K562 (cell line): Measurements from ENCODE around the gene FAM219A. TPM values are rescaled to one million over a fixed set of nuclear protein-coding genes. Genes with fewer than 3 reads are reported as not detected.

Experiments
- ATAC-seq: fragments of 200-7000 bp; cut with Tn5 transposase; 3 replicates; pipeline ENCODE4 v1.9.1; 2020; ENCODE audit warnings: moderate library complexity
- BruUV-seq: library from RNA; stranded (reverse); fragments of 400-500 nt; replicated peaks from 2 replicates; lab custom pipeline; 2021; lab: Mats Ljungman, UMichigan
- CTCF ChIA-PET: fragments of 300-600 bp; formaldehyde crosslinking; extraction: SDS; loops from one replicate; lab custom pipeline; 2021; ENCODE audit warnings: low intra/inter-chr PET ratio; lab: Yijun Ruan, JAX
- POLR2A ChIA-PET: fragments of 300-600, 350-650 bp; sonication (Branson Sonifier 250); formaldehyde crosslinking; extraction: SDS; loops from one replicate; lab custom pipeline; 2021; ENCODE audit warnings: antibody characterized with exemption, inconsistent platforms; lab: Yijun Ruan, JAX
- DNase-seq, 4 experiments: peaks; one replicate each; pipeline versions ENCODE4 v3.0.0 to v3.0.0-alpha.2; 2011 to 2018; ENCODE audit warnings: low spot score in 3 of 4, mixed read lengths in 3 of 4; ENCODE audit errors: extremely low read depth in 1 of 4
- FAIRE-seq: peaks from 2 replicates; lab custom pipeline; 2011; peaks lifted over from hg19 to GRCh38; lab: Jason Lieb, UNC
- H2AFZ ChIP-seq: 2 replicates; pipeline ENCODE4 v1.6.0; 2011; ENCODE audit warnings: low read depth, low read length, control low read depth, inconsistent platforms
- H3K27ac ChIP-seq: fragments of 200-600 bp; 3 replicates; pipeline ENCODE4 v1.8.0; 2011; ENCODE audit warnings: low read depth, mild to moderate bottlenecking, control low read depth, inconsistent platforms, low read length, moderate library complexity, mixed read lengths; ENCODE audit errors: extremely low read depth
- H3K27me3 ChIP-seq, 2 experiments: fragments of 300-600 bp in 1 of 2; 2 replicates in 1 of 2; 3 replicates in 1 of 2; pipeline versions ENCODE4 v1.6.0 to v1.8.0; 2011; ENCODE audit warnings: inconsistent platforms in 2 of 2, low read length in 2 of 2, mild to moderate bottlenecking in 1 of 2, mixed read lengths in 1 of 2, moderate library complexity in 1 of 2; ENCODE audit not compliant: control insufficient read depth in 2 of 2, insufficient read depth in 2 of 2
- H3K36me3 ChIP-seq: fragments of 300-600 bp; 3 replicates; pipeline ENCODE4 v1.8.0; 2011; ENCODE audit warnings: mild to moderate bottlenecking, low read length, inconsistent platforms; ENCODE audit not compliant: control insufficient read depth, insufficient read depth
- H3K4me1 ChIP-seq, 2 experiments: fragments of 200-600 bp in 1 of 2; replicated peaks in 1 of 2; 2 replicates in 1 of 2; 3 replicates in 1 of 2; pipeline versions ENCODE4 v1.5.1 to v1.8.0; 2011; ENCODE audit warnings: inconsistent platforms in 2 of 2, low read length in 2 of 2, mild to moderate bottlenecking in 1 of 2, mixed read lengths in 1 of 2, moderate library complexity in 1 of 2; ENCODE audit not compliant: control insufficient read depth in 2 of 2, insufficient read depth in 2 of 2
- H3K4me2 ChIP-seq: 2 replicates; pipeline ENCODE4 v1.6.1; 2011; ENCODE audit warnings: low read length, control low read depth, inconsistent platforms, mixed read lengths; ENCODE audit not compliant: insufficient read depth
- H3K4me3 ChIP-seq: fragments of 200-600 bp; sonication (generic), shearing (Covaris generic); 2 replicates; pipeline ENCODE4 v1.5.1; 2016; ENCODE audit warnings: control low read depth, inconsistent platforms
- H3K79me2 ChIP-seq: fragments of 200-600 bp; 3 replicates; pipeline ENCODE4 v1.8.0; 2011; ENCODE audit warnings: low read length, inconsistent platforms; ENCODE audit not compliant: control insufficient read depth, insufficient read depth
- H3K9ac ChIP-seq, 2 experiments: 2 replicates each; pipeline versions ENCODE4 v1.6.0 to v1.6.1; 2011; ENCODE audit warnings: low read depth in 2 of 2, low read length in 2 of 2, control low read depth in 1 of 2, inconsistent platforms in 1 of 2, mild to moderate bottlenecking in 1 of 2, mixed read lengths in 1 of 2; ENCODE audit not compliant: insufficient read depth in 1 of 2
- H3K9me1 ChIP-seq: one replicate; pipeline ENCODE4 v1.6.0; 2011; ENCODE audit warnings: inconsistent platforms, mild to moderate bottlenecking, low read length, moderate library complexity; ENCODE audit not compliant: control insufficient read depth, insufficient read depth
- H3K9me3 ChIP-seq: replicated peaks from 2 replicates; pipeline ENCODE4 v1.5.1; 2011; ENCODE audit warnings: low read depth, low read length, inconsistent platforms; ENCODE audit not compliant: control insufficient read depth, insufficient read depth
- H4K20me1 ChIP-seq: replicated peaks from 2 replicates; pipeline ENCODE4 v1.6.1; 2011; ENCODE audit warnings: low read length, inconsistent platforms, mixed read lengths; ENCODE audit not compliant: control insufficient read depth, insufficient read depth
- DACH1 ChIP-seq: fragments of 450-650 bp; IDR thresholded peaks from 2 replicates; pipeline ENCODE4 v1.6.1; 2018; ENCODE audit not compliant: partially characterized antibody
- ELK1 ChIP-seq: sonication (generic); formaldehyde crosslinking; IDR thresholded peaks from 2 replicates; pipeline ENCODE4 v1.8.1; 2022; ENCODE audit warnings: missing genetic modification reagents
- FOXJ3 ChIP-seq: sonication (generic); formaldehyde crosslinking; IDR thresholded peaks from 2 replicates; pipeline ENCODE4 v1.4.0; 2020; ENCODE audit warnings: mild to moderate bottlenecking, missing genetic modification reagents
- HOXB6 ChIP-seq: fragments of 250-450 bp; sonication (Bioruptor Pico); IDR thresholded peaks from 2 replicates; pipeline ENCODE4 v1.5.1; 2022; ENCODE audit warnings: mild to moderate bottlenecking, borderline replicate concordance
- SMAD4 ChIP-seq: fragments of 250-450 bp; sonication (Bioruptor Pico); conservative IDR thresholded peaks from 2 replicates; pipeline ENCODE4 v1.8.0; 2021; ENCODE audit warnings: inconsistent platforms, mild to moderate bottlenecking, moderate library complexity
- TCF7 ChIP-seq: sonication (generic); IDR thresholded peaks from 2 replicates; pipeline ENCODE4 v1.6.1; 2016; ENCODE audit warnings: antibody characterized with exemption, borderline replicate concordance
- VEZF1 ChIP-seq: fragments of 200-800 bp; sonication (Bioruptor generic); IDR thresholded peaks from 2 replicates; pipeline ENCODE4 v1.6.1; 2017; ENCODE audit warnings: missing genetic modification characterization, missing compliant biosample characterization
- ZBTB33 ChIP-seq: sonication (generic); formaldehyde crosslinking; IDR thresholded peaks from 2 replicates; pipeline ENCODE4 v1.8.1; 2023; ENCODE audit warnings: mild to moderate bottlenecking, missing genetic modification reagents
- WGBS: fragments of 100-300 bp; shearing (Covaris generic); methylation state at CpG from one replicate; pipeline ENCODE4 v1.1.6; 2016; ENCODE audit warnings: low coverage, mixed read lengths; ENCODE audit not compliant: insufficient coverage; ENCODE audit errors: missing lambda C conversion rate; 5-methylcytosine and 5-hydroxymethylcytosine counted together
- in situ Hi-C: fragments of 300-500 bp; cut with MboI; formaldehyde crosslinking; loops from 4 replicates; pipeline ENCODE4 v1.15.0; 2018; ENCODE audit warnings: inconsistent platforms, mixed read lengths
- intact Hi-C: fragments of 100-400 bp; cut with micrococcal nuclease; formaldehyde crosslinking; loops from 2 replicates; pipeline ENCODE4 v1.14.2; 2022
- polyA plus RNA-seq, 8 experiments: library from polyadenylated mRNA; depleted of rRNA in 4 of 8; stranded (reverse) in 5 of 8; unstranded in 3 of 8; fragments of >200 nt; fragmentation: Nextera tagmentation in 2 of 8; fragmentation: Illumina TruSeq in 1 of 8; extraction: Ambion mirVana in 2 of 8; extraction: Trizol in 1 of 8; gene quantifications; 2 replicates each; pipeline versions ENCODE4 v1.2.1 to v1.2.3, GENCODE V29; 2011 to 2014; ENCODE audit warnings: inconsistent platforms in 1 of 8, missing spikeins in 1 of 8
- total RNA-seq, 7 experiments: library from RNA; depleted of rRNA in 6 of 7; stranded (reverse); fragments of >200 nt in 6 of 7; fragmentation: Illumina TruSeq in 2 of 7; extraction: Trizol in 2 of 7; gene quantifications; 2 replicates each; pipeline versions ENCODE4 v1.2.1 to v1.2.3, GENCODE V29; 2011 to 2021; ENCODE audit warnings: low replicate concordance in 1 of 7
- TF ChIP-seq, protein P1 (sequence below), 2 experiments: fragments of 450-650 bp; IDR thresholded peaks; 2 replicates each; pipeline ENCODE4 v1.6.1; 2018; ENCODE audit warnings: mild to moderate bottlenecking in 2 of 2, low read depth in 1 of 2; ENCODE audit not compliant: partially characterized antibody in 2 of 2
- TF ChIP-seq, protein P2 (sequence below): fragments of 450-650 bp; formaldehyde crosslinking; conservative IDR thresholded peaks from 2 replicates; pipeline ENCODE4 v1.4.0; 2022; ENCODE audit warnings: mild to moderate bottlenecking, missing genetic modification characterization

Gene FAM219A
- total and polyA plus RNA-seq, 9 of the 15 experiments (the other 6 are each of a cell fraction or from before 2014, with no cell fraction given), result 0.63 to 8.6 (median 2.9) TPM

GRCh38 chr9:34507966-34508365 is 49.6 kb upstream of the FAM219A start (continued):
- TF ChIP-seq, protein P1, sequence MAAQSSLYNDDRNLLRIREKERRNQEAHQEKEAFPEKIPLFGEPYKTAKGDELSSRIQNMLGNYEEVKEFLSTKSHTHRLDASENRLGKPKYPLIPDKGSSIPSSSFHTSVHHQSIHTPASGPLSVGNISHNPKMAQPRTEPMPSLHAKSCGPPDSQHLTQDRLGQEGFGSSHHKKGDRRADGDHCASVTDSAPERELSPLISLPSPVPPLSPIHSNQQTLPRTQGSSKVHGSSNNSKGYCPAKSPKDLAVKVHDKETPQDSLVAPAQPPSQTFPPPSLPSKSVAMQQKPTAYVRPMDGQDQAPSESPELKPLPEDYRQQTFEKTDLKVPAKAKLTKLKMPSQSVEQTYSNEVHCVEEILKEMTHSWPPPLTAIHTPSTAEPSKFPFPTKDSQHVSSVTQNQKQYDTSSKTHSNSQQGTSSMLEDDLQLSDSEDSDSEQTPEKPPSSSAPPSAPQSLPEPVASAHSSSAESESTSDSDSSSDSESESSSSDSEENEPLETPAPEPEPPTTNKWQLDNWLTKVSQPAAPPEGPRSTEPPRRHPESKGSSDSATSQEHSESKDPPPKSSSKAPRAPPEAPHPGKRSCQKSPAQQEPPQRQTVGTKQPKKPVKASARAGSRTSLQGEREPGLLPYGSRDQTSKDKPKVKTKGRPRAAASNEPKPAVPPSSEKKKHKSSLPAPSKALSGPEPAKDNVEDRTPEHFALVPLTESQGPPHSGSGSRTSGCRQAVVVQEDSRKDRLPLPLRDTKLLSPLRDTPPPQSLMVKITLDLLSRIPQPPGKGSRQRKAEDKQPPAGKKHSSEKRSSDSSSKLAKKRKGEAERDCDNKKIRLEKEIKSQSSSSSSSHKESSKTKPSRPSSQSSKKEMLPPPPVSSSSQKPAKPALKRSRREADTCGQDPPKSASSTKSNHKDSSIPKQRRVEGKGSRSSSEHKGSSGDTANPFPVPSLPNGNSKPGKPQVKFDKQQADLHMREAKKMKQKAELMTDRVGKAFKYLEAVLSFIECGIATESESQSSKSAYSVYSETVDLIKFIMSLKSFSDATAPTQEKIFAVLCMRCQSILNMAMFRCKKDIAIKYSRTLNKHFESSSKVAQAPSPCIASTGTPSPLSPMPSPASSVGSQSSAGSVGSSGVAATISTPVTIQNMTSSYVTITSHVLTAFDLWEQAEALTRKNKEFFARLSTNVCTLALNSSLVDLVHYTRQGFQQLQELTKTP (IDR thresholded peaks at IDR 0.05; ENCODE audit: low read depth in 1 of 2, partially characterized antibody in 2 of 2), result no peak

GRCh38 chr9:34507556-34507955 is 49.2 kb upstream of the FAM219A start:
- ATAC-seq (no peak), DNase-seq (no peak), FAIRE-seq (no peak)
- 3% methylated on average over 4 of the region's 5 CpGs for WGBS
- in situ Hi-C loops, result no loop called here
- no peaks in the 10 kb centered on the region for H4K20me1 ChIP-seq
- no peak overlapping the region for H3K9ac ChIP-seq
- H3K27me3 ChIP-seq, result peaks cover 0 to 4% of the 10 kb centered on the region in 2 experiments; a peak in 1 of 5 replicates
- H3K27ac ChIP-seq, result no peak overlapping the region
- H3K9me3 ChIP-seq, result no peaks in the 10 kb centered on the region
- no peaks in the 10 kb centered on the region for H3K79me2 ChIP-seq
- H3K4me3 ChIP-seq, result no peak overlapping the region
- H3K36me3 ChIP-seq, result no peaks in the 10 kb centered on the region
- no peaks in the 10 kb centered on the region; a peak in 1 of 5 replicates for H3K4me1 ChIP-seq
- POLR2A ChIA-PET, result no interaction called here
- no TSS peak for BruUV-seq
- H3K9me1 ChIP-seq, result no peaks in the 10 kb centered on the region
- H3K4me2 ChIP-seq, result no peak overlapping the region
- H2AFZ ChIP-seq, result no peak overlapping the region
- intact Hi-C loops, result no loop called here
- CTCF ChIA-PET, result no interaction called here
- TF ChIP-seq ZBTB33 (CRISPR knock-in tag) (no peak), FOXJ3 (CRISPR knock-in tag) (no peak), SMAD4 (no peak), VEZF1 (no peak), HOXB6 (no peak), DACH1 (no peak), TCF7 (no peak), ELK1 (no peak)
- TF ChIP-seq, protein P2, sequence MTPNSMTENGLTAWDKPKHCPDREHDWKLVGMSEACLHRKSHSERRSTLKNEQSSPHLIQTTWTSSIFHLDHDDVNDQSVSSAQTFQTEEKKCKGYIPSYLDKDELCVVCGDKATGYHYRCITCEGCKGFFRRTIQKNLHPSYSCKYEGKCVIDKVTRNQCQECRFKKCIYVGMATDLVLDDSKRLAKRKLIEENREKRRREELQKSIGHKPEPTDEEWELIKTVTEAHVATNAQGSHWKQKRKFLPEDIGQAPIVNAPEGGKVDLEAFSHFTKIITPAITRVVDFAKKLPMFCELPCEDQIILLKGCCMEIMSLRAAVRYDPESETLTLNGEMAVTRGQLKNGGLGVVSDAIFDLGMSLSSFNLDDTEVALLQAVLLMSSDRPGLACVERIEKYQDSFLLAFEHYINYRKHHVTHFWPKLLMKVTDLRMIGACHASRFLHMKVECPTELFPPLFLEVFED, result no peak
